HepG2 (cell line): Measurements from ENCODE around the gene PITX3. TPM values are rescaled to one million over a fixed set of nuclear protein-coding genes. Genes with fewer than 3 reads are reported as not detected.

ENCODE experiments used
- GTF3A ChIP-seq: sonication (generic); formaldehyde crosslinking; conservative IDR thresholded peaks from 2 replicates; pipeline ENCODE4 v1.4.0; 2020; ENCODE audit warnings: mild to moderate bottlenecking, missing genetic modification reagents
- HOXD1 ChIP-seq: sonication (generic); formaldehyde crosslinking; IDR thresholded peaks from 2 replicates; pipeline ENCODE4 v1.5.0; 2020; ENCODE audit warnings: missing genetic modification reagents
- KAT7 ChIP-seq: IDR thresholded peaks from 2 replicates; pipeline ENCODE4 v1.6.1; 2018; ENCODE audit warnings: borderline replicate concordance, missing compliant biosample characterization
- KAT8 ChIP-seq: IDR thresholded peaks from 2 replicates; pipeline ENCODE4 v1.6.1; 2016; ENCODE audit warnings: missing genetic modification reagents, missing compliant biosample characterization
- KLF11 ChIP-seq: IDR thresholded peaks from 2 replicates; pipeline ENCODE4 v1.6.1; 2016; ENCODE audit warnings: missing compliant biosample characterization
- KLF13 ChIP-seq: sonication (generic); formaldehyde crosslinking; IDR thresholded peaks from 2 replicates; pipeline ENCODE4 v1.4.0; 2020; ENCODE audit warnings: mild to moderate bottlenecking, missing genetic modification reagents
- KLF6 ChIP-seq: IDR thresholded peaks from 2 replicates; pipeline ENCODE4 v1.8.0; 2016; ENCODE audit warnings: missing biosample characterization, missing genetic modification reagents
- MATR3 ChIP-seq: sonication (generic); formaldehyde crosslinking; IDR thresholded peaks from 2 replicates; pipeline ENCODE4 v1.4.0; 2020; ENCODE audit warnings: missing genetic modification reagents
- MYC ChIP-seq: sonication (generic); formaldehyde crosslinking; IDR thresholded peaks from 2 replicates; pipeline ENCODE4 v1.9.0; 2021; ENCODE audit warnings: missing genetic modification reagents, borderline replicate concordance
- NRL ChIP-seq: sonication (generic); formaldehyde crosslinking; IDR thresholded peaks from 2 replicates; pipeline ENCODE4 v1.5.0; 2020; ENCODE audit warnings: missing genetic modification reagents, mild to moderate bottlenecking, moderate library complexity, borderline replicate concordance
- POGZ ChIP-seq: sonication (generic); formaldehyde crosslinking; IDR thresholded peaks from 2 replicates; pipeline ENCODE4 v1.4.0; 2020; ENCODE audit warnings: mild to moderate bottlenecking, missing genetic modification reagents
- SAP130 ChIP-seq: IDR thresholded peaks from 2 replicates; pipeline ENCODE4 v1.6.1; 2016; ENCODE audit warnings: low read depth
- ZIK1 ChIP-seq: sonication (generic); formaldehyde crosslinking; IDR thresholded peaks from 2 replicates; pipeline ENCODE4 v1.5.0; 2020; ENCODE audit warnings: mild to moderate bottlenecking, low read depth, missing genetic modification reagents, borderline replicate concordance
- ZNF124 ChIP-seq: sonication (generic); formaldehyde crosslinking; IDR thresholded peaks from 2 replicates; pipeline ENCODE4 v1.4.0; 2020; ENCODE audit warnings: missing genetic modification reagents
- ZNF501 ChIP-seq: sonication (generic); formaldehyde crosslinking; IDR thresholded peaks from 2 replicates; pipeline ENCODE4 v1.5.1; 2020; ENCODE audit warnings: mild to moderate bottlenecking, moderate library complexity, missing genetic modification reagents
- ZNF607 ChIP-seq: sonication (generic); formaldehyde crosslinking; IDR thresholded peaks from 2 replicates; pipeline ENCODE4 v1.5.1; 2020; ENCODE audit warnings: missing genetic modification reagents, mild to moderate bottlenecking, borderline replicate concordance
- polyA plus RNA-seq, 8 experiments: library from polyadenylated mRNA; depleted of rRNA in 3 of 8; stranded (reverse) in 7 of 8; unstranded in 1 of 8; fragments of >200 nt; fragmentation: Illumina TruSeq in 4 of 8; extraction: Trizol in 4 of 8; gene quantifications; 2 replicates each; pipeline versions ENCODE4 v1.2.1 to v1.2.3, GENCODE V29; 2011 to 2016; ENCODE audit warnings: low read depth in 4 of 8, missing spikeins in 1 of 8, mixed read lengths in 1 of 8; ENCODE audit not compliant: insufficient read depth in 1 of 8
- total RNA-seq, 5 experiments: library from RNA; depleted of rRNA; stranded (reverse); fragments of >200 nt; fragmentation: Illumina TruSeq; extraction: Trizol; gene quantifications; 2 replicates each; pipeline ENCODE4 v1.2.3, GENCODE V29; 2016; ENCODE audit warnings: low read depth in 1 of 5
- TF ChIP-seq, protein P1 (sequence below): sonication (generic); formaldehyde crosslinking; IDR thresholded peaks from 2 replicates; pipeline ENCODE4 v1.9.0; 2022; ENCODE audit warnings: low read depth, missing genetic modification reagents
- TF ChIP-seq, protein P2 (sequence below): IDR thresholded peaks from 2 replicates; pipeline ENCODE4 v1.4.0; 2020; ENCODE audit warnings: mild to moderate bottlenecking, missing genetic modification reagents
- TF ChIP-seq, protein P3 (sequence below): sonication (generic); formaldehyde crosslinking; IDR thresholded peaks from 2 replicates; pipeline ENCODE4 v1.8.1; 2023; ENCODE audit warnings: mild to moderate bottlenecking, missing genetic modification reagents

The PITX3 gene
- total and polyA plus RNA-seq, 2 of the 13 experiments (the other 11 are each of a cell fraction or from before 2014, with no cell fraction given), result not detected

DNA sequence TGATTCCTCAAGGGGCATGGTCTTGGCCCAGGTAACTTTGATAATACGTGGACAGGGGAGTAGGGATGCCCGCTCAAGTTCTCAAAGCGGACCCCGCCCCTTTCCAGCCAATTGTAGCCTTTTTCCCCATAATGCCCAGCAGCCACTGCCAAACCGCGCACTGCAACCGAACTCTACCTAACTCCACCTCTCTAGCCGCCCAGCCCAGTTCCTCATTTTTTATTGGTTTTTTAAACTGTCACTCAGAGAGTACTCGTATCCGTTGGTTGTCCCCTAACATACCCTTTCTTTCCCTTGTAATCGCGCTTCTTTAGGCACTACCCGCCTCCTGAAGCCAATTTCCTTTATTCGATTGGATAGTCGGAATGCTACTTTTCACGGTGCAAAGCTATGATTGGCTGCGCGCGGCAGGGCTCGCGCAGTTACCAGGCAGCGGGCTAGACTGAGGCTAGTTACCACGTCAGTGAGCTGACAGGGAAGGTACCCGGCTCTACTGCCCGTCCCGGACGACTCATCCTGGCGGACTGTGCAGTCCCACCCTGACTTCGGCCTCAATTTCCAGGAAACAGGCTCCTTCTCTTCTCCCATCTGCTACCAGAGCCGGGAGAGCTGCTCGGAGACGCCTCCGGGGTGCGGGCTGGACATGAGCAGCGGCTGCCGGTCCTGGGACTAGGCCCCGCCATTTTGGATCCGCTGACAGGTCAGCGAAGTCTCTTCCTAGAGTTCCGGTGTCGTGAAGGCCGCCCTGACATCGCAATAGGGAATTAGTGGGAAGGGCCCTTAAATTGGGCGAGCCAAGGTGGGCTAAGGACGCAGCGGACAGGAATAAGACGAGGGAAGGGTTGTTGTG, 4.0 kb upstream of the PITX3 start, which contains the start of gene GBF1 (continued):
- TF ChIP-seq KAT7 (CRISPR knock-in tag) (no peak), ZIK1 (CRISPR knock-in tag) (0 out of 2 replicates have a peak, but pooled peaks have one; percentile 19), KLF11 (peak; percentile 30; the same call in 1 of the 2 replicates), NRL (CRISPR knock-in tag) (0 out of 2 replicates have a peak, but pooled peaks have one; percentile 44), ZNF124 (CRISPR knock-in tag) (0 out of 2 replicates have a peak, but pooled peaks have one; percentile 34), MYC (CRISPR knock-in tag) (peak; percentile 41; the same call in 1 of the 2 replicates), KAT8 (CRISPR knock-in tag) (peak; percentile 91), HOXD1 (CRISPR knock-in tag) (0 out of 2 replicates have a peak, but pooled peaks have one; percentile 27), POGZ (CRISPR knock-in tag) (peak; percentile 27; the same call in 1 of the 2 replicates), SAP130 (CRISPR knock-in tag) (peak; percentile 94), MATR3 (CRISPR knock-in tag) (no peak), KLF13 (CRISPR knock-in tag) (no peak), KLF6 (CRISPR knock-in tag) (peak; percentile 28; the same call in 1 of the 2 replicates), ZNF501 (CRISPR knock-in tag) (peak; percentile 85), ZNF607 (CRISPR knock-in tag) (no peak), GTF3A (no peak)
- TF ChIP-seq, protein P1, sequence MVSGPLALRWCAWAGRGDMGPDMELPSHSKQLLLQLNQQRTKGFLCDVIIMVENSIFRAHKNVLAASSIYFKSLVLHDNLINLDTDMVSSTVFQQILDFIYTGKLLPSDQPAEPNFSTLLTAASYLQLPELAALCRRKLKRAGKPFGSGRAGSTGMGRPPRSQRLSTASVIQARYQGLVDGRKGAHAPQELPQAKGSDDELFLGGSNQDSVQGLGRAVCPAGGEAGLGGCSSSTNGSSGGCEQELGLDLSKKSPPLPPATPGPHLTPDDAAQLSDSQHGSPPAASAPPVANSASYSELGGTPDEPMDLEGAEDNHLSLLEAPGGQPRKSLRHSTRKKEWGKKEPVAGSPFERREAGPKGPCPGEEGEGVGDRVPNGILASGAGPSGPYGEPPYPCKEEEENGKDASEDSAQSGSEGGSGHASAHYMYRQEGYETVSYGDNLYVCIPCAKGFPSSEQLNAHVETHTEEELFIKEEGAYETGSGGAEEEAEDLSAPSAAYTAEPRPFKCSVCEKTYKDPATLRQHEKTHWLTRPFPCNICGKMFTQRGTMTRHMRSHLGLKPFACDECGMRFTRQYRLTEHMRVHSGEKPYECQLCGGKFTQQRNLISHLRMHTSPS (CRISPR knock-in tag), result no peak; the same call in 1 of the 2 replicates
- TF ChIP-seq, protein P2, sequence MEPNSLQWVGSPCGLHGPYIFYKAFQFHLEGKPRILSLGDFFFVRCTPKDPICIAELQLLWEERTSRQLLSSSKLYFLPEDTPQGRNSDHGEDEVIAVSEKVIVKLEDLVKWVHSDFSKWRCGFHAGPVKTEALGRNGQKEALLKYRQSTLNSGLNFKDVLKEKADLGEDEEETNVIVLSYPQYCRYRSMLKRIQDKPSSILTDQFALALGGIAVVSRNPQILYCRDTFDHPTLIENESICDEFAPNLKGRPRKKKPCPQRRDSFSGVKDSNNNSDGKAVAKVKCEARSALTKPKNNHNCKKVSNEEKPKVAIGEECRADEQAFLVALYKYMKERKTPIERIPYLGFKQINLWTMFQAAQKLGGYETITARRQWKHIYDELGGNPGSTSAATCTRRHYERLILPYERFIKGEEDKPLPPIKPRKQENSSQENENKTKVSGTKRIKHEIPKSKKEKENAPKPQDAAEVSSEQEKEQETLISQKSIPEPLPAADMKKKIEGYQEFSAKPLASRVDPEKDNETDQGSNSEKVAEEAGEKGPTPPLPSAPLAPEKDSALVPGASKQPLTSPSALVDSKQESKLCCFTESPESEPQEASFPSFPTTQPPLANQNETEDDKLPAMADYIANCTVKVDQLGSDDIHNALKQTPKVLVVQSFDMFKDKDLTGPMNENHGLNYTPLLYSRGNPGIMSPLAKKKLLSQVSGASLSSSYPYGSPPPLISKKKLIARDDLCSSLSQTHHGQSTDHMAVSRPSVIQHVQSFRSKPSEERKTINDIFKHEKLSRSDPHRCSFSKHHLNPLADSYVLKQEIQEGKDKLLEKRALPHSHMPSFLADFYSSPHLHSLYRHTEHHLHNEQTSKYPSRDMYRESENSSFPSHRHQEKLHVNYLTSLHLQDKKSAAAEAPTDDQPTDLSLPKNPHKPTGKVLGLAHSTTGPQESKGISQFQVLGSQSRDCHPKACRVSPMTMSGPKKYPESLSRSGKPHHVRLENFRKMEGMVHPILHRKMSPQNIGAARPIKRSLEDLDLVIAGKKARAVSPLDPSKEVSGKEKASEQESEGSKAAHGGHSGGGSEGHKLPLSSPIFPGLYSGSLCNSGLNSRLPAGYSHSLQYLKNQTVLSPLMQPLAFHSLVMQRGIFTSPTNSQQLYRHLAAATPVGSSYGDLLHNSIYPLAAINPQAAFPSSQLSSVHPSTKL (CRISPR knock-in tag), result peak; percentile 16; the same call in 1 of the 2 replicates
- TF ChIP-seq, protein P3, sequence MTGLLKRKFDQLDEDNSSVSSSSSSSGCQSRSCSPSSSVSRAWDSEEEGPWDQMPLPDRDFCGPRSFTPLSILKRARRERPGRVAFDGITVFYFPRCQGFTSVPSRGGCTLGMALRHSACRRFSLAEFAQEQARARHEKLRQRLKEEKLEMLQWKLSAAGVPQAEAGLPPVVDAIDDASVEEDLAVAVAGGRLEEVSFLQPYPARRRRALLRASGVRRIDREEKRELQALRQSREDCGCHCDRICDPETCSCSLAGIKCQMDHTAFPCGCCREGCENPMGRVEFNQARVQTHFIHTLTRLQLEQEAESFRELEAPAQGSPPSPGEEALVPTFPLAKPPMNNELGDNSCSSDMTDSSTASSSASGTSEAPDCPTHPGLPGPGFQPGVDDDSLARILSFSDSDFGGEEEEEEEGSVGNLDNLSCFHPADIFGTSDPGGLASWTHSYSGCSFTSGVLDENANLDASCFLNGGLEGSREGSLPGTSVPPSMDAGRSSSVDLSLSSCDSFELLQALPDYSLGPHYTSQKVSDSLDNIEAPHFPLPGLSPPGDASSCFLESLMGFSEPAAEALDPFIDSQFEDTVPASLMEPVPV (CRISPR knock-in tag), result no peak
